CD4-positive, alpha-beta T cell treated with Interleukin-17A for 4 hours (primary cell): Measurements from ENCODE around the gene IDUA.
"Not testable (repeated sequence)": the region's sequence is repeated elsewhere in the genome, so short reads cannot be mapped to it uniquely, and the experiment has no call there.

Source experiments
- DNase-seq: peaks from one replicate; pipeline ENCODE4 v3.0.0-alpha.2; 2020; ENCODE audit warnings: mixed read lengths

IDUA gene

GRCh38 chr4:987624-988513 lies 1.0 kb downstream of the IDUA start:
- no peak for DNase-seq

DNA sequence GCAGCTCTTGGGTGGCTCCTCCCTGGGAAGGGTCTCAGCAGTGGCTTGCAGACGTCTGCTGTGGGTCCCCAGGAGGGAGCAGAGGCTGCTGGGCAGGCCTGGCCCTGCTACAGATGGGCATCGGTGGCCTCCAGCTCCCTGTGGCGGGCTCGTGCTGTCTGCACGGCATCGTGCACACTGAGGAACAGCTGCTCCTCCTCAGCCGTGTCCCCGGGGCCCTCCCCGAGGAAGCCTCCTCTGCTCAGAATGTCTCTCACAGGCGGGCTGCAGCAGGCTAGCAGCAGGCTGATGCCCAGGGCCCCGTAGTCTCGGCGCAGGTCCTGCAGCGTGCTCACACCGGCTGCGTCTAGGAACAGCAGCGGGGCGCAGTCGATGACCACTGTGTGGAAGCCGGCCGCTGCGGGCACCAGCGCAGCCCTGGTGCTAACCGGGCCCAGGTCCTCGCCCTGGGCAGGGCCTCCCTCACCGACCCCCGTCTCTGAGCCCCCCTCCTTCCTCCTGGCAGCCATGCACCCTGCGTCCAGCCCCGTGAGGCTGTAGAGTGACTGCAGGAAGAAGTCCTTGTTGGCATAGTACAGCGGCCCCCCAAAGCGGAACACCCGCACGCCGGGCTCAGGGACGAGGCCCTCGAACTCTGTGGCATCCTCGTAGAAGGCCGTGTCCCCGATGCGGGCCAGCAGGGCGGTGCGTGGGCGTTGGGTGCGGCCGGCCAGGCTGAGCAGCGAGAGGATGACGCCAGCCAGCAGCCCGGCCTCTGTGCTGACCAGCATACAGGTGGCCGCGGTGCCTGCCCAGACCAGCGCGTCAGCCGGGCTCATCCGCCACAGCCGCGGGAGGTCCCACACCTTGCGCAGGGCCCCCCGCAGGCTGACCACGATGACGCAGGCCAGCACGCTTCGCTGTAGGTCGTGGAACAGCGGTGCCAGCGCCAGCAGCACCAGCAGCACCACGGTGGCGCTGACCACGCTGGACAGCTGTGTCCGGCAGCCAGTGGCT lies 2.2 kb downstream of the IDUA start:
- DNase-seq: no peak

- no peak for DNase-seq
These were observed 3.1 kb downstream of the IDUA start for GRCh38 chr4:989722-990471.

DNA sequence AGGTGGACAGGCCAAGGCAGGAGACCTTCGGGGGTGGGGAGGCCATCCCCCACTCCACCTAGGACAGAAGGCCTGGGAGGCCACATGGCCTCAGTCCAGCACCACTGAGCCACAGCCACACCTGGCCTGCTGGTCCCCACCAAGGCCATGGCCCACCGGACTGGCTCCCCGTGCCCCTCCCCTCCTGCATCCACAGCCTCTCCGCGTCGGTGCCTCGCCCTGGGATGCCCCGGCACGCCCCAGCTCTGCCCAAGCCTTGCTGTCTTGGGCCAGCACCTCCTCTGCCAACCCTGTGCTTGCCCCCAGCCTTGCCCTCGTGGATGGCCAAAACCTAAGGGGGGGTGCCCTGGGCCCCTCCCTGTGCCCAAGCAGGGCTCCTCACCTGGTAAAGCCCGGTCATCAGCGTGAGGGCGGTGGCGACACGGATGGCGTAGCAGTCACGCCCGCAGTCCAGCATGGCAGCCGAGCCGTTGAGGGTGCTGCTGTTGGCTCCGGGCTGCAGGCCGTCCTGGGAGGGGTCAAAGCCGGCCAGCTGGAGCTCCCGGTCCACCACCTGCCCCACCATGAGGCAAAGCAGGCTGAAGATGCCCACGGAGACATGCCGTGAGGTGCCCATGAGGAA lies 4.0 kb downstream of the IDUA start:
- DNase-seq: no peak

DNA sequence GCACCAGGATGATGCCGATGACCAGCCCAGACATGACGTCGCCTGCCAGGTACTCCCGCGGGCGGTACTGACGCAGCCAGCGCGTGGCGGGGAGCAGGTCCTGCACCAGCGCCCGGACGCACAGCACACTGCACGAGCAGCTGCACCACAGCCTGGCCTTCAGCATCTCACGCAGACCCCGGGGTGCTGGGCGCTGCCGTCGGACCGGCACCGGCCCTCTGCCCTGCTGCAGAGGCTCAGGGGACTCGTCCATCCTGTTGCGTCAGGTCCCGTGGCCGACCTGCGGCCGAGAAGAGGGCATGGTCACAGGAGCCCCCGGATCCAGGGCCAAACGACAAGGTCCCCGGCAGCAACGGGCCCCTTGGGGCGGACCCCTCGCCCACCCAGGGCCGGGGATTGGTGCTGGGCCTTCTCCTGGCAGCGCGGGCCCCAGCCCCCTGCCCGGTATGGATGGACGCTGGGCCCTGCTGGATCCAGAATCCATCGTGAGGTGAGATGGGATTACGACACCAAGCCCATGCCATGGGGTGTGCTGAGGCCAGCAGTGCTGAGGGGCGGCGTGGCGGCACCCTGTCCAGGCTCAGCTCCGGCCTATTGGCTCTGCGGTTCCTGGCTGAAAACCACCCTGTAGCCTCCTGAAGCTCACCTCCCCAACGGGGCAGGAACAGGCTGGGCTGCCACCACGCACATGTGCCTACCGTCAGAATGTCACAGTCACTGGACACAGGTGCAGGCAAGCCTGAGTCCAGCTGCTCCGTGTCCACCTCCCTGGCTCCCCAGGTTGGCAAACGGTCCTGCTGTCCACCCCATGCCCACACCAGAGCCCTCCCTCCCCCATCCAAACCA lies 4.8 kb downstream of the IDUA start:
- no peak for DNase-seq

- DNase-seq: no peak
These were observed 5.7 kb downstream of the IDUA start for GRCh38 chr4:992297-993110.

- DNase-seq: no peak
These were observed 6.5 kb downstream of the IDUA start, which contains the start of gene SLC26A1 for GRCh38 chr4:993111-994029. TSS of gene SLC26A1 (minus strand) at chr4:993404. CDS start at chr4:991703, 1,701 bp downstream.

DNA sequence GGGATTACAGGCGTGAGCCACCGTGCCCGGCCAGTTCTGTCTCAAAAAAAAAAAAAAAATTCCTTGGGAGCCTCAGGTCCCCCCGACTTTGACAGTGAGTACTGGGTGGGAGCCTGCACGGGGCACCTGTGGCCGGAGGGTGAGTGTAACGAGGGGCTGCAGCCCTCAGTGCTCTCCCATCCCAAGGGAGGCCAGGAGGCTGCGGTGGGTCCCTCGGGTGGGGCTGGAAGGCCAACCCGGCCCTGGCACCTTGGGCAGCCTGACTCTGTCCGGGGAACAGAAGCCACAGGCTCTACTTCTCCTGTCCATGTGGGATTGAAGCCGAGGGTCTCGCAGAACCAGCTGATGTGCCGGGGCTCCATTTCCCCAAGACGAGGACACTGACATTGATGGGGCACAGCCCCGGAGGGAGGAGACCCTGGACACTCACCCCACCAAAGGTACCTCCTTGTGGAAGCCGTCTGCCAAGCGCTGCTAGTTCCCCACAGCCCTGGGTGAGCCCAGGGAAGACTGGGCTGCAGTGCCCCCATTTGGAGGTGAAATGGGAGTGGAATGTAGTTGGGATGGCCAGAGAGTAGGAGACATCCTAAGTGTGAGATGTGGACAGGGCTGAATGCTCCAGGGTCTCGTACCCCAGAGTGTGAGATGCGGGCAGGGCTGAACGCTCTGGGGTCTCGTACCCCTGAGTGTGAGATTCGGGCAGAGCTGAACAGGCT lies 8.6 kb downstream of the IDUA start:
- no peak for DNase-seq

DNA sequence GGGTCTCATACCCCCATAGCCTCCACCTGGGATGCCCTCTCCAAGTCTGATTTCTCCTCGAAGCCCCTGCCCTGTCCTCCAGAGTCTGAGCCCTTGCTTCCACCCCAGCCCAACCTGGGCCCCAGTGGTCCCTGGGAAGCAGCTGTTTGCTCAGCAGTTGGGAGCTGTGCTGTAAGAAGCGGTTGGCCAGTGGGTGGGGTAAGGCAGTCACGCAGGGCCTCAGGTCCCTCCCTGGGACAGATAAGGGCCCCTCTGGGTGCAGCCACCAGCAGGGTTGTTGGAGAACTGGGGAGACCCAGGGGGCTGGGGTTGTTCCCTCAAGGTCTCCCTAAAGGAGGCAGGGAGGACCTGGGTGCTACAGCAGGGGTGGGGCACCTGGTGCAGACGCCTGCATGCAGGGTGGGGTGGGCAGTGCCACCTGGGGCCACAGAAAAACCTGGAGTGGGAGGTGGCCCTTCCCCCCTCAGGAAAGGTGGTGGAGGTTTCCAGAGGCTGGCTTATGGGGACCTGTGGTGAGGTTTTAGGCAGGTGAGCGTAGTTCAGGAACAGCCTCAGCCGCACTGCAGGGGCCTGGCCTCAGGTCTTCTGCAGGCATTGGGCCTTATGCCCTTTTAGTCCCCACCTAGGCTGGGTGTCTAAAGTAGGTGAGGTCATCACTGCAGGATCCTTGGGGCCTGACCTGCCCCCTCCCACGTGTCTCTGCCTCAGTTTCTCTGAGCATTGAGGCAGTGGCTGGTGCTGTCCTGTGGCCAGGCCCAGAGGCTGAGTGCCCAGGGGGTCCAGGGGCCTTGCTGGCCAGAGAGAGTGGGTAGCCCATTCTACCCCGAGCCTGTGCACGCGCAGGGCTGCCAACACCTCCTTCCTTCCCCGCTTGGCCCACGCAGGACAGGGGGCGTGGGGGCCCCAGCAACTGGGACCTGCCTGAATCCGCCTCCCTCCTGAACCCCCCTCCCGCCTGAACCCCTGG lies 9.5 kb downstream of the IDUA start:
- DNase-seq: no peak

GRCh38 chr4:996997-997374 lies 10.1 kb downstream of the IDUA start:
- no peak for DNase-seq

DNA sequence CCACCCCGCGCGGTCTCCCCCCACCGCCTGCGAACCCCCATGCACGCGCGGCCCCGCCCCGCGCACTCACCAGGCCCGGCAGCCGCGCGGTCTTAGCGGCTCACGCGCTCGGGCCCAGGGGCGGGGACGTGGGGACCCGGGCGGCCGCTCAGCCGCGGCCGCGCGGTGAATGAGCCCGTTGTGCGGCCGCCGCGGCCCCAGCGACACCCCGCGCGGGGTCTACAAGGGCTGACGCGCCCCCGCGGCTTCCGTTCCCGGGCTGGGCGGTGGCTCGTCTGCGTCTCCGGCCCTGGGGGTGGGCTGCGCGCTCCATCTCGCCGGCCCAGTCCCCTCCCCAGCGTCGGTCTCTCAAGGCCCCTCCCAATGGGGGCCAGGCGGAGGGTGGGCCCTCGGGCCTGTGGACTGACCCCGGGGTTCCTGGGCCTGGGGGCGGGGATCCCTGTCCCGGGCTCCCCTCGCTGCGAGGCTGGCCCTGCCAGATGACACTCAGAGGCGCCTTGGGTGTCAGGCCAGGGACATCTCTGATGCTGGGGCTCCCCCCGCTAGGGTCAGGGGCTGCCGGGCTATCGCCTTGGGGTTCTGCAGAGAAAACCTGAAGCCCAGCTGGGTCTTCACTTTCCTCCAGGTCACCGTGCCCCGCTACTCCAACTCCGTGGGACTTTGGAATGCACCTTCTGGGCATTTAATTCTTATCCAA lies 10.7 kb downstream of the IDUA start:
- no peak for DNase-seq

GRCh38 chr4:998096-998691 lies 11.3 kb downstream of the IDUA start:
- DNase-seq: no peak

GRCh38 chr4:999240-999863 lies 12.5 kb downstream of the IDUA start:
- not testable (repeated sequence) for DNase-seq

- no peak for DNase-seq
These were observed 13.1 kb downstream of the IDUA start for GRCh38 chr4:999882-1000425.

- DNase-seq: no peak
These were observed 13.9 kb downstream of the IDUA start for GRCh38 chr4:1000686-1001260.
